ENCODE results near the gene PPWD1. TPM values are rescaled to one million over a fixed set of nuclear protein-coding genes. Genes with fewer than 3 reads are reported as not detected.

The PPWD1 gene
- polyA plus RNA-seq, 3 donors = 7.7 to 23.9 (median 12.3) TPM

DNA sequence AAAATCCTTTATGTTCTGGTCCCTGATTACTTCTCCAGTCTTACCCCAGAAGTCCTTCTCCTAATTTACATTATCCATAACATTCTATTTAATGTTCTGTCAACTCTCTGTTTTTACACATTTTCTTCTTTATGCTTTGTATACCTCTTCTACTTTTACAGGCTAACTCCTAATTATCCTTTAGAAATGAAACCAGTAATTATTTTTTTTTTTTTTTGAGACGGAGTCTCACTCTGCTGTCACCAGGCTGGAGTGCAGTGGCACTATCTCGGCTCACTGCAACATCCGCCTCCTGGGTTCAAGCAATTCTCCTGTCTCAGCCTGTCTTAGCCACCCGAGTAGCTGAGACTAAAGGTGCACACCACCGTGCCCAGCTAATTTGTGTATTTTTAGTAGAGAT lies 9.2 kb upstream of the PPWD1 start:
- WGBS (ENCODE audit: insufficient coverage) = no CpG with 5 or more reads among the region's 5 CpGs

DNA sequence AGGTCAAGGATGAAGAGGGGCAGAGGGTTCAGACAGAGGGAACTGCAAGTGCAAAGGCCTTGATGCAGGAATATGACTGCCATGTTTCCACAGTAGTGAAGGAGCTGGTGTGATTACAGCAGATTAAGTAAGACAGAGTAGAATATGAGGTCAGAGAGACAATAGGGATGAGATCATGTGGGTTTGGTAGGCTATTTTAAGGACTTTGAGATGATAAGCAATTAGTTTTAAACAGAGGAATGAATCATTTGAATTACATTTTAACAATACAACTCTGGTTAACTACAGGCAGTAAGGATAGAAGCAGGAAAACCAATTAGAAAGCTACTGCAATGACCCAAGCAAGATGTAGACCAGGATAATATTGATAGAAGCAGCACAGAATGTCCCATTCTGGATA lies 7.8 kb upstream of the PPWD1 start:
- Mint-ChIP-seq H3K4me1 (peaks cover 5% of the 10 kb centered on the region), H3K27me3 (ENCODE audit: low read depth in 3 of 3) (no peaks in the 10 kb centered on the region), H3K36me3 (peaks cover 29 to 45% of the 10 kb centered on the region in 2 donors), H3K9me3 (no peaks in the 10 kb centered on the region), H3K4me3 (no peak overlapping the region), H3K27ac (peak overlapping the region in 1 of 7 donors; percentile 56)
- no peak overlapping the region for H3K4me3 ChIP-seq (replicated peaks in 1 of 3; ENCODE audit: low read depth in 2 of 3, low read length in 3 of 3)
- H3K27me3 ChIP-seq (ENCODE audit: control insufficient read depth in 2 of 2, insufficient read depth in 2 of 2, low read length in 2 of 2) = no peaks in the 10 kb centered on the region
- TF ChIP-seq, protein P1, sequence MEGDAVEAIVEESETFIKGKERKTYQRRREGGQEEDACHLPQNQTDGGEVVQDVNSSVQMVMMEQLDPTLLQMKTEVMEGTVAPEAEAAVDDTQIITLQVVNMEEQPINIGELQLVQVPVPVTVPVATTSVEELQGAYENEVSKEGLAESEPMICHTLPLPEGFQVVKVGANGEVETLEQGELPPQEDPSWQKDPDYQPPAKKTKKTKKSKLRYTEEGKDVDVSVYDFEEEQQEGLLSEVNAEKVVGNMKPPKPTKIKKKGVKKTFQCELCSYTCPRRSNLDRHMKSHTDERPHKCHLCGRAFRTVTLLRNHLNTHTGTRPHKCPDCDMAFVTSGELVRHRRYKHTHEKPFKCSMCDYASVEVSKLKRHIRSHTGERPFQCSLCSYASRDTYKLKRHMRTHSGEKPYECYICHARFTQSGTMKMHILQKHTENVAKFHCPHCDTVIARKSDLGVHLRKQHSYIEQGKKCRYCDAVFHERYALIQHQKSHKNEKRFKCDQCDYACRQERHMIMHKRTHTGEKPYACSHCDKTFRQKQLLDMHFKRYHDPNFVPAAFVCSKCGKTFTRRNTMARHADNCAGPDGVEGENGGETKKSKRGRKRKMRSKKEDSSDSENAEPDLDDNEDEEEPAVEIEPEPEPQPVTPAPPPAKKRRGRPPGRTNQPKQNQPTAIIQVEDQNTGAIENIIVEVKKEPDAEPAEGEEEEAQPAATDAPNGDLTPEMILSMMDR (IDR thresholded peaks at IDR 0.05) = no peak
- H2AFZ ChIP-seq (ENCODE audit: insufficient read depth, low read depth, low read length, poor library complexity, severe bottlenecking) = no peak overlapping the region
- H3K4me2 ChIP-seq (replicated peaks; ENCODE audit: extremely low read depth, low read length, poor library complexity, severe bottlenecking) = no peak overlapping the region
- H3K27ac ChIP-seq (ENCODE audit: low read depth in 1 of 2, low read length in 2 of 2) = no peak overlapping the region
- no peak overlapping the region for H3K9ac ChIP-seq (ENCODE audit: insufficient read depth, low read length, poor library complexity, severe bottlenecking)
- H3K4me1 ChIP-seq (ENCODE audit: control insufficient read depth in 1 of 2, insufficient read depth in 2 of 2, low read length in 2 of 2) = no peaks in the 10 kb centered on the region
- H3K36me3 ChIP-seq (replicated peaks in 1 of 2; ENCODE audit: control insufficient read depth in 1 of 2, insufficient read depth in 2 of 2, low read length in 2 of 2) = peaks cover 6 to 40% of the 10 kb centered on the region in 2 donors
- DNase-seq = no peak
- no peaks in the 10 kb centered on the region for H3K9me3 ChIP-seq (replicated peaks in 1 of 2; ENCODE audit: control insufficient read depth in 1 of 2, insufficient read depth in 1 of 2, low read length in 2 of 2)
- H3K79me2 ChIP-seq (ENCODE audit: insufficient read depth, low read length) = peaks cover 11% of the 10 kb centered on the region
- intact Hi-C loops (cut with micrococcal nuclease) = no loop called here
- no peaks in the 10 kb centered on the region for H4K20me1 ChIP-seq (ENCODE audit: insufficient read depth, low read length)

More for the DNA sequence above, 9.2 kb upstream of the PPWD1 start:
- H3K79me2 ChIP-seq (ENCODE audit: insufficient read depth, low read length) = peaks cover 4% of the 10 kb centered on the region
- Mint-ChIP-seq H3K4me1 (peaks cover 5% of the 10 kb centered on the region), H3K4me3 (no peak overlapping the region), H3K36me3 (peaks cover 38 to 52% of the 10 kb centered on the region in 2 donors), H3K27me3 (ENCODE audit: low read depth in 3 of 3) (no peaks in the 10 kb centered on the region), H3K27ac (peak overlapping the region in 3 of 7 donors; percentile 5 to 16 (median 14)), H3K9me3 (no peaks in the 10 kb centered on the region)
- H3K9ac ChIP-seq (ENCODE audit: insufficient read depth, low read length, poor library complexity, severe bottlenecking) = no peak overlapping the region
- H2AFZ ChIP-seq (ENCODE audit: insufficient read depth, low read depth, low read length, poor library complexity, severe bottlenecking) = no peak overlapping the region
- H3K9me3 ChIP-seq (replicated peaks in 1 of 2; ENCODE audit: control insufficient read depth in 1 of 2, insufficient read depth in 1 of 2, low read length in 2 of 2) = no peaks in the 10 kb centered on the region
- DNase-seq = no peak
- H3K36me3 ChIP-seq (replicated peaks in 1 of 2; ENCODE audit: control insufficient read depth in 1 of 2, insufficient read depth in 2 of 2, low read length in 2 of 2) = peaks cover 6 to 50% of the 10 kb centered on the region in 2 donors
- no peak overlapping the region for H3K4me3 ChIP-seq (replicated peaks in 1 of 3; ENCODE audit: low read depth in 2 of 3, low read length in 3 of 3)
- H3K27ac ChIP-seq (ENCODE audit: low read depth in 1 of 2, low read length in 2 of 2) = no peak overlapping the region
- H3K27me3 ChIP-seq (ENCODE audit: control insufficient read depth in 2 of 2, insufficient read depth in 2 of 2, low read length in 2 of 2) = no peaks in the 10 kb centered on the region
- intact Hi-C loops (cut with micrococcal nuclease) = no loop called here
- H3K4me2 ChIP-seq (replicated peaks; ENCODE audit: extremely low read depth, low read length, poor library complexity, severe bottlenecking) = no peak overlapping the region
- no peaks in the 10 kb centered on the region for H4K20me1 ChIP-seq (ENCODE audit: insufficient read depth, low read length)
- TF ChIP-seq, protein P1 (IDR thresholded peaks at IDR 0.05) = no peak
- no peaks in the 10 kb centered on the region for H3K4me1 ChIP-seq (ENCODE audit: control insufficient read depth in 1 of 2, insufficient read depth in 2 of 2, low read length in 2 of 2)

Data from CD14-positive monocyte (primary cell).